Stimulated activated CD8-positive, alpha-beta memory T cell treated with anti-CD3 and anti-CD28 coated beads, Interleukin-15, amount 100 ng/mL, for 1 hour (primary cell): ENCODE measurements around the gene ZNF862.
"Not testable (repeated sequence)": the region's sequence is repeated elsewhere in the genome, so short reads cannot be mapped to it uniquely, and the experiment has no call there.

Source experiments
- DNase-seq: peaks from one replicate; pipeline ENCODE4 v3.0.0-alpha.2; 2020; ENCODE audit warnings: low read depth

The ZNF862 gene

DNA sequence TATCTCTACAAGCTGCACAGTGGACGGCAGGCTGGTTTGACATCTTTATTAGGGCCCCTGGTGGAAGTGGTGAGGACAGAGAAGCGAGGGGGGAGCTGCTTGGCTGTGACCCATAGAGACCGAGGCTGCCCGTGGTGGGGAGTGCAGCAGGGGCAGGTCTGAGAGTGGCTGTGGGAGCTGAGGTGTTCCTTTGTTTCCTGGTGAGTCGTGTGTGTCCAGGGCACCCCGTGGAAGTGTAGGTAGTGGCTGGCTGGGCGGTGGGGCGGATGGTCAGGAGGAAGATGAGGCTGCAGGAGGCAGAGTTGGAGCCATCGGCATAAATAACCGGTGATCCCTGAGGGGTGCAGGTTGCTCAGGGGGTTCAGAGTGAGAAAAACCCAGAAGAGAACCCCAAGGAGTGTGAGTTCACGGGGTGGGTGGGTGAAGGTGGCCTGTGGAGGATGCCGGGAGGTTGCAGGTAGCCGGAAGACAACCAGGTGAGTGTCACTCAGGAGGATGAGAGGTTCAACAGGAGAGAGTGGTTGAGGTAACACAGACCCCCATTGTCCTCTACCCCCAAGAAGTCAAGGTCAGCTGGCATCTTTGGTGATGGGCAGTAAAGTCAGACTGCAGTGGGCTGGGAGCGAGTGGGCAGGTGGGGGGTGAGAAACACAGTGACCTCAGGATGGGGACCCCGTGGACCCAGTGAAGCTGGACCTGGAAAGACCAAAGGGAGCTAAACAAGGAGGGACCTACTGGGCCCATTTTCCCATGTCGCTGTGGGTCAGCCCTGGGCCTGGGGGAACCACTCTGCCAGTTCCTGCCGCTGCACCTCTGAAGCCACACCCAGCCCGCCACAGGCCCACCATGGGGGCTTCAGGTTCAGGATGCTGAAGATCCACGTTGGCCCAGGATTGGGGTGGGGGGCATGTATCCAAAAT is 43.4 kb downstream of the ZNF862 start:
- no peak for DNase-seq

DNA sequence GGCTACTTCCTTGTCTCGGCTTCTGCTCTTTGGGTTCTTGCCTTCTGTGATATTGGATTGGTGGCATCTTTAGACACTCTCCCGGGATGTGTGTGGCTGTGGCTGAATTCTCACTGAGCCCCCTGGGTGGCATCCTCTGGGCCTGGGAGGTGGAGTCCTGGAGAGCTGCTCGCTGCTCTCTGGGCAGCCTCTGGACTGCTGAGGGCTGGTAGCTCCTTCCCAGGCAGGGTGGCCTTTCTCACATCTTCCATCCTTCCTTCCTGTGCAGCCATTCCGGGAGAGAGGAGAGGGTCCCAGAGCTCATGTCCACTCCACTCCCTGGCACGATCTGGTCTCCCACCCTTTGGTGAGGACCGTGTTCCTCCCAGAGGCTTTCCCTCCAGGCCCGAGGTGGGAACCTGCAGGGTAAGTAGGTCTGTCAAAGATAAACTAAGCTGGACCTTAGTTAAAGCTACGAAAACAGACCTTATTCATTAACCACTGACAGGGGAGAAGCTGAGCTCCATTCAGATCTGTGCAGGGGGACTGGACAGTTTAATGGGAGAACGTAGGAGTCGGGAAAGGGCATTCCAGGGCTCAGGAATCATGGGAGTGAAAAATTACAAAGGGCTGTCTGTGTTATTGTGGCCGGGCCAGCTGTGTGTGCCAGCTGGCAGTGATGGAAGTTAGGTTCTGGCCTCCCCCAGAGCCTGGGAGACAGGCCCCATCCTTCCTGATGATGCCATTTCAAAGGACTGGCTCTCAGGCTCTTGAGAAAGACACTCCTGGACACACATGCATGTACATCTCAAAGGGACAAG is 44.3 kb downstream of the ZNF862 start:
- no peak for DNase-seq

DNA sequence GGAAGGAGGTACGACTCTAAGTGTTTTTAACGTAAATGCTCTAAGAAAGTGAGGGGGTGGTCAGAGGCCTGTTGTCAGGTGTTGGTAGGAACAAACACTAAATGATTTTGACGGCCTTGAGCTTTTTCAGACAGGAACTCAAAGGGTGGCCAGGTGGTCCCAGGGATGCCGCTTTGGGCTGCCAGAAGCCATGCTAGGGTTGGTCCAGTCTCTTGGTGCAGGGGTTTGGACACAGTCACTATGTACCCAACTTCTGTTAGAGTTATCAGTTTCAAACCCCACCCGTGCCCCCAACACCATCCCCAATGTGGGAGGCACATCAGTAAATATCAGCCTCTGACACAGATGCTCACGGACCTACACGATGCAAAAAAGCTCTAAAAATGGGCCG is 44.9 kb downstream of the ZNF862 start:
- DNase-seq: no peak

DNA sequence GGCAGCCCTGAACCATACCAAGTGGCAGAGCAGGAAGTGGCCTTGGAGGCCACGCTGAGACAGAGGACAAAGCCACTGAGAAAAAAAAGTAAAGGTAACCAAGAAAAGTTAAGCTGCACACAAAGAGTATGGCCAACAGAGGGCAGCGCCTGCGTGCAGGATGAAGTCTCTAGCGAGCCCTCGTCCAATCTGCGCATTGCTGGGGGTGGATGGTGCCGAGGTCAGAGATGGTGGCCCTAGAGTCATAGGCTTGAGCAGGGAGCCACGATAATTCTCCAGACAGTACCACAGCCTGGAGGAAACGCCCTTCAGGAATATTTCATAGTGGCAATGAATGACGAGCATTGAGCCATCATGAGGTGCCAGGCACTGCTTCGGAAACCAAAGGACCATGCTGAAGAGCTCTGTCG is 45.3 kb downstream of the ZNF862 start:
- DNase-seq: no peak

DNA sequence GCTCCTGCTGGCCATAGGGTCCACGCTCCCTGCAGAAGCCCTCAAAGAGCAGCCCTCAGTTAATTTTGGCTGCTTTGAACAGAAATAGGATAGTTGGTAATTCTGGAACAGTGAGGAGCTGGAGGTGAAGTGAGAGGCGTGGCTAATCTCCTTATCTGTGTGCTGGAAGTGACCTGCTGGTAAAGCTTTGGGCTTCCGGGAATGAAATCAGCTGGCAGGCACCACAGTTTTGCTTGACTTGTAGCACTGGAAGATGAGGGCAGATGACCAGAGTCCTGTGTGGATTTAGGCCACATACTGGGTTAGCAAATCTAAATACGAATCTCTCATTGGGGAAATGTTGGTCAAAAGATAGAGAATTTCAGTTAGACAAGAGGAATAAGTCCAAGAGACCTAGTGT is 45.8 kb downstream of the ZNF862 start:
- no peak for DNase-seq

DNA sequence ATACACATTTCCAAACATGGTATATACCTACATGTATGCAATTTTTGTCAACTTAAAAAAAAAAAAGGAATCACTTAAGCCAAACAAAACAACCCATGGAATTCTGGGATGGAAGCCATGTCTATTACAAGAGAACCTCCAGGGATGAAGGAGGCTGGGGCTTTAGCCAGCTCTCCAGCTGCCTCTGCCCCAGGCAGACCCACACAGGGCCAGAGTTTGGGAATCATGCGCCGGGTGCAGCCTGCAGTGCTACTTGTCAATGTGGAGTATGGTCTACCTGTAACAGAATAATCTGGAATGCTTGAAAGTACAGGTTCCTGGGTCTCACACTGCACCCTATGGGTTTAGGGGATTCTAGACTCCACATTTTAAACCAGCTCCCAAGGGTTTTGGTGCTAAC is 46.4 kb downstream of the ZNF862 start:
- DNase-seq: no peak

DNA sequence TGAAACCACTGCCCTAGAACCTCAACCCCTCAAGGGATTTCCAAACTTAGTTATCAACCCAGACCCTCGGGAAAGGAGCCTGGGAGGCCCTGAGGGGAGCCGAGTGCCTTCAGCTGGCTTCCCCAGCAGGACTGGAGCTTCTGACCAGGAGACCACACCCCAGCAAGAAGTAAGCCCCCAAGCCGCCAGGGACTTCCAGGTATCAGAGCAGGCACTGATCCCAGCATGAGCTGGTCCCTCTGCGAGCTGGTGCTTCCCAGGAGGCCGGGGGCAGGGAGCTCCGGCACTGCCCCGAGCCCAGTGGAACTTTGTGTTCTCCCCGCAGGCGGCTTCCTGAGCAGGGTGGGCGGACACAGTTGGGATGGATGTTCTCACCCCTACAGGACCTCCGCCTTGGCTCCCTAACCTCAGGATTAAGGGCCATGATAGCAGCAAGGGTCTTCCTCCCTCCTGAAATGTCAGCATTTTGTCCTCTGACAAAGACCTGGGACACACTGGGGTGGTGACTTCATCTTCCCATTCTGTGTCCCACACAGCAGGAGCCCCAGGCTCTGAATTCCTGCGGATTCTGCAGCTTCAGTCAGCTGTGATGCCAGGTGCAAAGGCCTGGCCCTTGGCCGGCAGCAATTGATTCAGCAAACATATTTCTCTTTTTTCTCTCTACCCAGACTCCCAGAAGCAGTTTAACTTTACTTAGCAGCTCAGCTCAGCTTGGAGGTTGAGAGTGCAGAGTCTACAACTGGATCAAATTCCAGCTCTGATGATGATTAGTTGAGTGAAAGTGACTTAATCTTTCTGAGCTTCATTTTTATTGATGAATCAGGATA is 47.2 kb downstream of the ZNF862 start:
- DNase-seq: no peak

DNA sequence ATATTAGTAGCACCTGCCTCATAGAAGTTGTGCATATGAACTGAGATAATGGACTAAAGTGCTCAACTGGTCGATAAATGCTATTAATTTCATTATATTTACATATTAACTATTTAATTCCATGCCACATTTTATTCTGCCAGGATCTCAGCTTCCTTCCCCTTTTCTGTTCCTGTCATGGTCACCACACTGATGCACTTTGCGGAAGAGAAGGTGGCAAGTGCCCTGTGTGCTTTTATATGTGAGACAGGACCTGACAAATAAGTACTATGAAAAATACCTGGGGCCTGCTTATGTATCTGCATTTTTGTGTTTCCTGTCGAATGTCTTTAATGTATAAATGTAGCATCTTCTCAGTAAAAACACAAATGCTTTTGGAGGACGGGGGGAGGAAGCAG is 47.8 kb downstream of the ZNF862 start:
- DNase-seq: no peak

DNA sequence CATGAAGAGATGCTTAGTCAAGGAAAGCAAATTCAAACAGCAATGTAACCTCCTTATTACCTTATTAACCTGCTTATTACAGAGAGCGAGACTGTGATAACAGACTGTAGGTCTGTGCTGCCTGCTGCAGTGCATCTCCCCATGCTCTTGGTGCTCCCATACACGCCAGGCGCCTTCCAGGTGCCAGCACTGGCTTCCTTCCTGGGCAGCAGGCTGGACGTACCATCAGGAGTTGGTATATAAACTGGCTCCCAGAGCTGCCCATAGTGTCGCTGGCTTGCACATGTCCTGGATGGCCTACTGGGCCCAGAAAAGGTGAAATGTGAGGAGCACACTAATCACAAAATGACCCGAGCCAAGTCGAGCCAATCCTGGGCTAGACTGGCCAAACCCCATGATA is 49.1 kb downstream of the ZNF862 start:
- no peak for DNase-seq

DNA sequence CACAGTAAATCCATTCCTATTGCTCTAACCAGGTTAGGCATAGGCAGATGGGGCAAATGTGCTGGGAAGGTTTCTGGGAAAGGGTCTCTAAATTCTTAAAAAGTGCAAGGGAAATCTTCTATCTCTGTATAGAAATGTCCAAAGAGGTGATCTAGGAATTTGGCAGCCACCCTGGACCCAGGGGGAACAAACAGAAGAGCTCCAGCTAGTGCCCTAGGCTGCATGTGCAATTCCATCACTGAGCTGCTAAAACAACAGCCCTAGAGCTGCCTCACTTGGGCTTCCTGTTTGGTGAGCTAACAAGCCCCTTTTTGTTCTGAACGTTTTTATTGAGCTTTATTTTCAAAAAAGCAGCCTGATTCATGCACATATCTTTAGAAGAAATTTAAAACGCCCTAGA is 52.5 kb downstream of the ZNF862 start:
- DNase-seq: not testable (repeated sequence)

DNA sequence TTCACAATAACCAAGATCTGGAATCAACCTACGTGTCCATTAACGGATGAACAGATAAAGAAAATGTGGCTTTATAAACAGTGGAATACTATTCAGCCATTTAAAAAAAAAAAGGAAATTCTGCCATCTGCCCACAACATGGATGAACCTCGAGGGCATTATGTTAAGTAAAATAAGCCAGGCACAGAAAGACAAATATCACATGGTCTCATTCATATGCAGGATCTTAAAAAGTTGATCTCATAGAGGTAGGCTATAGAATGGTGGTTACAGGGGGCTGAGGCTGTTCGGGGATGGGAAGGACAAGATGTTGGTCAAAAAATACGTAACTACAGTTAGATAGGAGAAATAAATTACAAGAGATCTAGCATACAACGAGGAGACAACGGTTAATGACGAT is 56.8 kb downstream of the ZNF862 start:
- DNase-seq: not testable (repeated sequence)

DNA sequence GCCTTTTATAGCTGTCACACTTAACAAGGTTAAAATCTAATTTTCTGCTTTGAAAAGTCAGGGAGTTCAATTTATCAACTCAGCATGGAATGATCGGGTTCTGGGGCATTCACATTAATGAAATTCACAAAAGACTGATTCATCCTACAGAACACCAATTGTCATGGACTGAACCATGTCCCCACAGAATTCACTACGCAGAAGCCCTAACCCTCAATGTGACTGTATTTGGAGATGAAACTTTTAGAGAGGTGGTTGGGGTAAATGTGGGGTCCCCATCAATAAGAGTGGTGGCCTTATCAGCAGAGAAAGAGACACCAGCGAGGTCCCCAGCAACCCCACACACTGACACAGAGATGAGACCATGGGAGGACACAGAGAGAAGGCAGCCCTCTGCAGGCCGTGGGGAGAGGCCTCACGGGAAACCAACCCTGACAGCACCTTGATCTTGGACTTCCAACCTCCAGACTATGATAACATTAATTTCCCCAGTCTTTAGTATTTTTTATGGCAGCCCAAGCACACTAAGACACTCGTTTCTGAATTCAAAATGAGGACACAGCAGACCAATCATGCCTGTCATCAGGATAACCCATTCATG is 69.7 kb downstream of the ZNF862 start:
- DNase-seq: not testable (repeated sequence)

DNA sequence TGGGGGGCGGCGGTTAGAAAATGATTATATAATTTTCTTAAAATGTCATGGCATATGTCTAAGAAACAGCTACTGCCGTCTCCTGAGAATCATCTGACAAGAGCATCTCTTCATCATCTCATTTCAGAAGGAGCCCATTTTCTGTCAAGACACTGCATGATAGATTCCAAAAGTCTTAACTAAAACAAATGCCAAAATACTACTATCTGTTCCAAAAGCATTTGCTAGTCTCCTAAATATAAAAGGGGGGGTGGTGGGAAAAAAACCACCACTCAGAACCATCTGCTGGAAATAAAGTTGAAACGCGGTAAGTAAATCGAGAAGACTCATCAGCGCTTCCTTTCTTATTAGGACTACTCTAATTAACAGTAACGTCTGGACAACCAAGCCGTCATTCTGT is 72.0 kb downstream of the ZNF862 start:
- not testable (repeated sequence) for DNase-seq

DNA sequence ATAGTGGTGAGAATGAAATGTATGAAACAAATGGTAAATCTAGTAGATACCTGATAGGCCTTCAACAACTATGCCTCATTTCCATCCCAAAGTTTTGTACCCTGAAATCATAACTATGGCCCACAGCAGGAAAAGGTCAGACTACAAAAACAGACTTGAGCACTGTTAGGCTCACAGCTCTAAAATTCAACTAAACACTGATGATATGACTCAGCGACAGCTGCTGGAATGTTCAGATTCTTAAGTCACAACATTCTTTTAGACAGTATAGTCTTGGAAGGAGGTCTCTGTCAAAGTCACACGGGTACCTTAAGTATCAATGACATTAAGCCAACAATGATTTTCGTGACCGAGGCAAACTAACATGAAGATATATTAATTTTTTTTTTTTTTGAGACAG is 74.0 kb downstream of the ZNF862 start:
- not testable (repeated sequence) for DNase-seq
